NCI-H748 (cell line): ENCODE measurements around the gene PLG.
A peak's percentile ranks its signal among the peaks of the same experiment; 100 is the strongest.
"Not testable (repeated sequence)": the region's sequence is repeated elsewhere in the genome, so short reads cannot be mapped to it uniquely, and the experiment has no call there.

Experiments used
- DNase-seq: peaks from one replicate; lab custom pipeline; 2025; ENCODE audit not compliant: unreplicated experiment; lab: John Stamatoyannopoulos, UW

The PLG gene

GRCh38 chr6:160697826-160698225 lies 4.2 kb upstream of the PLG start:
- DNase-seq: no peak

- DNase-seq: not testable (repeated sequence)
These were observed 2.6 kb downstream of the PLG start for GRCh38 chr6:160704688-160705087.

- DNase-seq: not testable (repeated sequence)
These were observed 6.9 kb downstream of the PLG start for GRCh38 chr6:160708993-160709392.

GRCh38 chr6:160714731-160715316 lies 12.8 kb downstream of the PLG start:
- no peak for DNase-seq

- DNase-seq: no peak
These were observed 28.9 kb downstream of the PLG start for GRCh38 chr6:160730911-160731310.

- DNase-seq: peak; percentile 51
These were observed 31.1 kb downstream of the PLG start for GRCh38 chr6:160733050-160733646.

GRCh38 chr6:160734627-160735026 lies 32.6 kb downstream of the PLG start:
- no peak for DNase-seq

GRCh38 chr6:160735523-160735922 lies 33.5 kb downstream of the PLG start:
- DNase-seq: no peak

GRCh38 chr6:160737934-160738333 lies 35.9 kb downstream of the PLG start:
- no peak for DNase-seq

- DNase-seq: no peak
These were observed 37.9 kb downstream of the PLG start for GRCh38 chr6:160739955-160740354.

- not testable (repeated sequence) for DNase-seq
These were observed 39.0 kb downstream of the PLG start for GRCh38 chr6:160741012-160741411.

GRCh38 chr6:160742090-160742489 lies 40.0 kb downstream of the PLG start:
- DNase-seq: no peak

GRCh38 chr6:160750276-160750689 lies 48.2 kb downstream of the PLG start:
- DNase-seq: peak; percentile 40

GRCh38 chr6:160753211-160753610 lies 51.2 kb downstream of the PLG start:
- not testable (repeated sequence) for DNase-seq

- DNase-seq: no peak
These were observed 53.1 kb downstream of the PLG start for GRCh38 chr6:160755165-160755564.

GRCh38 chr6:160756021-160756420 lies 54.0 kb downstream of the PLG start:
- DNase-seq: no peak

GRCh38 chr6:160756871-160757270 lies 54.8 kb downstream of the PLG start:
- DNase-seq: no peak

- no peak for DNase-seq
These were observed 62.8 kb downstream of the PLG start for GRCh38 chr6:160764847-160765246.

- DNase-seq: no peak
These were observed 63.4 kb downstream of the PLG start for GRCh38 chr6:160765412-160765811.

- no peak for DNase-seq
These were observed 64.6 kb downstream of the PLG start for GRCh38 chr6:160766657-160766988.

- DNase-seq: peak; percentile 76
These were observed 65.1 kb downstream of the PLG start for GRCh38 chr6:160766989-160767646.

GRCh38 chr6:160767647-160768019 lies 65.6 kb downstream of the PLG start:
- no peak for DNase-seq

GRCh38 chr6:160768101-160768500 lies 66.1 kb downstream of the PLG start:
- DNase-seq: no peak
